ENCODE measurements around the gene ZNF497. TPM values are rescaled to one million over a fixed set of nuclear protein-coding genes. Genes with fewer than 3 reads are reported as not detected.

Gene ZNF497
- total and polyA plus RNA-seq, 9 of the 15 experiments (the other 6 are each of a cell fraction or from before 2014, with no cell fraction given) = 0.06 to 0.98 (median 0.44) TPM; not detected in 1

GRCh38 chr19:58346961-58347929 is 15.3 kb downstream of the ZNF497 start (continued):
- TF ChIP-seq MGA (IDR thresholded peaks at IDR 0.05) (peak; percentile 88), ATF7 (IDR thresholded peaks at IDR 0.05) (peak; percentile 57; the same call in 1 of the 2 replicates), MAX (CRISPR knock-in tag; IDR thresholded peaks at IDR 0.05) (peak; percentile 56; the same call in 1 of the 2 replicates), ZNF584 (CRISPR knock-in tag; IDR thresholded peaks at IDR 0.05; ENCODE audit: low read depth) (no peak), RAD21 (CRISPR knock-in tag; conservative IDR thresholded peaks at IDR 0.05 in 1 of 2, IDR thresholded peaks at IDR 0.05 in 1 of 2) (no peak; a peak in 1 of 4 replicates), GTF2A2 (tag; IDR thresholded peaks at IDR 0.05) (no peak), HDAC2 (IDR thresholded peaks at IDR 0.05) (no peak), TBP (optimal IDR thresholded peaks at IDR 0.05; ENCODE audit: low read depth, low read length) (peak; percentile 32)
- TF ChIP-seq, protein P1, sequence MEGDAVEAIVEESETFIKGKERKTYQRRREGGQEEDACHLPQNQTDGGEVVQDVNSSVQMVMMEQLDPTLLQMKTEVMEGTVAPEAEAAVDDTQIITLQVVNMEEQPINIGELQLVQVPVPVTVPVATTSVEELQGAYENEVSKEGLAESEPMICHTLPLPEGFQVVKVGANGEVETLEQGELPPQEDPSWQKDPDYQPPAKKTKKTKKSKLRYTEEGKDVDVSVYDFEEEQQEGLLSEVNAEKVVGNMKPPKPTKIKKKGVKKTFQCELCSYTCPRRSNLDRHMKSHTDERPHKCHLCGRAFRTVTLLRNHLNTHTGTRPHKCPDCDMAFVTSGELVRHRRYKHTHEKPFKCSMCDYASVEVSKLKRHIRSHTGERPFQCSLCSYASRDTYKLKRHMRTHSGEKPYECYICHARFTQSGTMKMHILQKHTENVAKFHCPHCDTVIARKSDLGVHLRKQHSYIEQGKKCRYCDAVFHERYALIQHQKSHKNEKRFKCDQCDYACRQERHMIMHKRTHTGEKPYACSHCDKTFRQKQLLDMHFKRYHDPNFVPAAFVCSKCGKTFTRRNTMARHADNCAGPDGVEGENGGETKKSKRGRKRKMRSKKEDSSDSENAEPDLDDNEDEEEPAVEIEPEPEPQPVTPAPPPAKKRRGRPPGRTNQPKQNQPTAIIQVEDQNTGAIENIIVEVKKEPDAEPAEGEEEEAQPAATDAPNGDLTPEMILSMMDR (IDR thresholded peaks at IDR 0.05 in 2 of 3, conservative IDR thresholded peaks at IDR 0.05 in 1 of 3; ENCODE audit: insufficient read depth in 2 of 3, low read depth in 1 of 3, low read length in 3 of 3) = 0 out of 6 replicates have a peak, but pooled peaks of 1 of the 3 experiments have one; percentile 6

All from K562 (cell line).